ENCODE results near the gene MAP4.
"Not testable (repeated sequence)": the region's sequence is repeated elsewhere in the genome, so short reads cannot be mapped to it uniquely, and the experiment has no call there.

MAP4 gene

GRCh38 chr3:47891613-47892005 is 124.6 kb downstream of the MAP4 start:
- DNase-seq, result no peak

GRCh38 chr3:47890828-47891612 is 125.2 kb downstream of the MAP4 start:
- DNase-seq, result peak in 1 of 2 experiments; percentile 76

- DNase-seq, result no peak
These were observed 125.9 kb downstream of the MAP4 start for GRCh38 chr3:47890126-47890827.

- DNase-seq, result no peak
These were observed 127.0 kb downstream of the MAP4 start for GRCh38 chr3:47888986-47889757.

GRCh38 chr3:47887991-47888390 is 128.2 kb downstream of the MAP4 start:
- DNase-seq, result not testable (repeated sequence)

- DNase-seq, result no peak
These were observed 131.0 kb downstream of the MAP4 start for GRCh38 chr3:47885168-47885567.

GRCh38 chr3:47884603-47885002 is 131.6 kb downstream of the MAP4 start:
- no peak for DNase-seq

- DNase-seq, result no peak
These were observed 133.9 kb downstream of the MAP4 start for GRCh38 chr3:47882338-47882737.

- no peak for DNase-seq
These were observed 138.5 kb downstream of the MAP4 start for GRCh38 chr3:47877719-47878118.

- DNase-seq, result no peak
These were observed 138.9 kb downstream of the MAP4 start for GRCh38 chr3:47877290-47877689.

GRCh38 chr3:47874913-47875312 is 141.3 kb downstream of the MAP4 start:
- no peak for DNase-seq

GRCh38 chr3:47874438-47874837 is 141.8 kb downstream of the MAP4 start:
- no peak for DNase-seq

- no peak for DNase-seq
These were observed 143.3 kb downstream of the MAP4 start for GRCh38 chr3:47872916-47873315.

GRCh38 chr3:47871389-47871788 is 144.8 kb downstream of the MAP4 start:
- DNase-seq, result no peak

GRCh38 chr3:47870702-47871260 is 145.4 kb downstream of the MAP4 start:
- no peak for DNase-seq

GRCh38 chr3:47870156-47870555 is 146.1 kb downstream of the MAP4 start:
- DNase-seq, result no peak

- no peak for DNase-seq
These were observed 147.9 kb downstream of the MAP4 start for GRCh38 chr3:47868306-47868705.

- DNase-seq, result no peak
These were observed 148.7 kb downstream of the MAP4 start for GRCh38 chr3:47867451-47868044.

- DNase-seq, result no peak
These were observed 151.0 kb downstream of the MAP4 start for GRCh38 chr3:47865192-47865591.

- DNase-seq, result no peak
These were observed 152.7 kb downstream of the MAP4 start for GRCh38 chr3:47863391-47864128.

GRCh38 chr3:47859956-47860605 is 156.1 kb downstream of the MAP4 start:
- no peak for DNase-seq

GRCh38 chr3:47857151-47857550 is 159.1 kb downstream of the MAP4 start:
- no peak for DNase-seq

Data from cerebellar nuclear complex (tissue), 1 donor.